Activated CD4-positive, alpha-beta T cell treated with anti-CD3 and anti-CD28 coated beads, Interleukin-2, amount 10 ng/mL, durations not matched to agents 24 days and 14 days (primary cell): ENCODE measurements around the gene RTP3. TPM values are rescaled to one million over a fixed set of nuclear protein-coding genes. Genes with fewer than 3 reads are reported as not detected.

Source experiments
- DNase-seq: peaks from one replicate; pipeline ENCODE4 v3.0.0; 2022
- H3K27ac Mint-ChIP-seq: one replicate; pipeline ENCODE4 v1.8.0; 2022; ENCODE audit warnings: mild to moderate bottlenecking, mixed read lengths
- H3K27me3 Mint-ChIP-seq: one replicate; pipeline ENCODE4 v1.8.0; 2022; ENCODE audit warnings: mixed read lengths
- H3K36me3 Mint-ChIP-seq: one replicate; pipeline ENCODE4 v1.8.0; 2022; ENCODE audit warnings: low read depth, mild to moderate bottlenecking, mixed read lengths
- H3K4me1 Mint-ChIP-seq: one replicate; pipeline ENCODE4 v1.8.0; 2021; ENCODE audit warnings: mixed read lengths
- H3K4me3 Mint-ChIP-seq: one replicate; pipeline ENCODE4 v1.8.0; 2022; ENCODE audit warnings: mild to moderate bottlenecking, moderate library complexity, mixed read lengths
- H3K9me3 Mint-ChIP-seq: one replicate; pipeline ENCODE4 v1.8.0; 2021; ENCODE audit warnings: mixed read lengths
- intact Hi-C: fragments of 100-400 bp; cut with micrococcal nuclease; formaldehyde crosslinking; loops from one replicate; pipeline ENCODE4 v1.15.1; 2023
- total RNA-seq: library from RNA; stranded (reverse); gene quantifications from 2 replicates; pipeline ENCODE4 v1.2.3, GENCODE V29; 2022

RTP3 gene
- total RNA-seq, 1 donor from 2014 or later, result not detected

DNA sequence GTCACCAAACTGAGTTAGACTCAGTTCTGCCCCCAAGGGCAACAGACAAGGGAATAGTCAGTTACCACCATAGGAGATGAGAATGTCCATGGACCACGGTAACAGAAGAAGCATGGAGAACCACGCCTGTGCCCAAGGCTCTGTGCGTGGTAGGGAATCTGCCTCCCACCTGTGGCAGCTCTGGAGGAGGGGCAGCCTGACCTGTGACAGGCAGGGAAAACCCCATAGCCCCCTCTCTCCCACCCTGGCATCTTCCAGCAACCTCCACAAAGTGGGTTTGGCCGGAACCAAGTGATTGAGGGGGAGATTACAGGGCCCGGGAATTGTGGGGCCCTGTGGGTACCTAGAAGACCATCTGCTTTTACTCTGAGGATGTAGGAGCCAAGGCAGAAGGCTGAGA lies 18.8 kb upstream of the RTP3 start:
- no peak for DNase-seq
- peaks cover 2% of the 10 kb centered on the region for H3K36me3 Mint-ChIP-seq
- intact Hi-C loops, result no loop called here
- no peaks in the 10 kb centered on the region for H3K4me1 Mint-ChIP-seq
- peaks cover 13% of the 10 kb centered on the region for H3K9me3 Mint-ChIP-seq
- H3K4me3 Mint-ChIP-seq, result no peak overlapping the region
- peaks cover 47% of the 10 kb centered on the region for H3K27me3 Mint-ChIP-seq
- no peak overlapping the region for H3K27ac Mint-ChIP-seq

GRCh38 chr3:46479696-46480095 lies 18.1 kb upstream of the RTP3 start:
- peaks cover 9% of the 10 kb centered on the region for H3K9me3 Mint-ChIP-seq
- no peak overlapping the region for H3K27ac Mint-ChIP-seq
- peaks cover 42% of the 10 kb centered on the region for H3K27me3 Mint-ChIP-seq
- DNase-seq, result no peak
- H3K4me3 Mint-ChIP-seq, result no peak overlapping the region
- H3K4me1 Mint-ChIP-seq, result no peaks in the 10 kb centered on the region
- H3K36me3 Mint-ChIP-seq, result no peaks in the 10 kb centered on the region
- intact Hi-C loops, result loop anchor here (10.0 kb wide), 1 partner anchor 425 kb away; no protein-coding TSS in a partner anchor

DNA sequence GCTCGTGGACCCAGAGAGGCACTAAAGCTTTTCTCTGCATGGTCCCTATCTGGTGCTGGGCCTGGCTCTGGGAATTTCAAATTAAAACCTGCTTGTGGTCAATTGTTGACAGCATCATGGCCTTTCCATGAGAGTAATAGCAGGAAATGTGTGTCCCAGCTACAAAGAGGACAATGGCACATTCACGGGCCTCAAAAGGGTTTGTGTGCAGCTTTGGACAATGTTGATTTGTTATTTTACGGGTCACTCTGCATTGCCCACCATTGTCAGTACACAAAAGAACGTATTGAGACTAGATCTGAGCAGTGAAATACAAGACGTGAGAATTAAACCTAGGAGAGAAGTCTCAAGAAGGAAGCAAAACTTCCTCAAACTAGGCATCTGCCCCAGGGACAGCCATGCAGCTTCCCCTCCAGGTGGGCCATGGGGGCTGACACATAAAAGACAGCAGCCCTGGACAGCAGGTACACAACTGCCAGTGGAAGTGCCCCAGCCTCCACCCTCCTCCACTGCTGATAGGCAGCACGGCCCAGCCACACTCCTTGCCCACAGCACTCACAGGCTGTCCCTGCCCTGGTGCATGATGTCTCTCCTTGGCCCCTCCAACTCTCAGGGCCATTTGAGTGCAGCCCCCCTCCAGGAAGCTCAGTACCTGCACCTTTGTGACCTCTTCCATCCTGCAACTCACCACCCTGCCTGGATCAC lies 17.1 kb upstream of the RTP3 start:
- no peaks in the 10 kb centered on the region for H3K4me1 Mint-ChIP-seq
- H3K9me3 Mint-ChIP-seq, result no peaks in the 10 kb centered on the region
- H3K27me3 Mint-ChIP-seq, result peaks cover 32% of the 10 kb centered on the region
- no peak overlapping the region for H3K27ac Mint-ChIP-seq
- intact Hi-C loops, result loop anchor here (10.0 kb wide), 1 partner anchor 424 kb away; no protein-coding TSS in a partner anchor
- H3K36me3 Mint-ChIP-seq, result no peaks in the 10 kb centered on the region
- no peak overlapping the region for H3K4me3 Mint-ChIP-seq
- no peak for DNase-seq

GRCh38 chr3:46481636-46482035 lies 16.1 kb upstream of the RTP3 start:
- Mint-ChIP-seq H3K9me3 (no peaks in the 10 kb centered on the region), H3K27ac (no peak overlapping the region), H3K36me3 (no peaks in the 10 kb centered on the region), H3K4me3 (no peak overlapping the region), H3K27me3 (peaks cover 29% of the 10 kb centered on the region), H3K4me1 (no peaks in the 10 kb centered on the region)
- intact Hi-C loops, result loop anchor here (10.0 kb wide), 1 partner anchor 423 kb away; no protein-coding TSS in a partner anchor
- no peak for DNase-seq

DNA sequence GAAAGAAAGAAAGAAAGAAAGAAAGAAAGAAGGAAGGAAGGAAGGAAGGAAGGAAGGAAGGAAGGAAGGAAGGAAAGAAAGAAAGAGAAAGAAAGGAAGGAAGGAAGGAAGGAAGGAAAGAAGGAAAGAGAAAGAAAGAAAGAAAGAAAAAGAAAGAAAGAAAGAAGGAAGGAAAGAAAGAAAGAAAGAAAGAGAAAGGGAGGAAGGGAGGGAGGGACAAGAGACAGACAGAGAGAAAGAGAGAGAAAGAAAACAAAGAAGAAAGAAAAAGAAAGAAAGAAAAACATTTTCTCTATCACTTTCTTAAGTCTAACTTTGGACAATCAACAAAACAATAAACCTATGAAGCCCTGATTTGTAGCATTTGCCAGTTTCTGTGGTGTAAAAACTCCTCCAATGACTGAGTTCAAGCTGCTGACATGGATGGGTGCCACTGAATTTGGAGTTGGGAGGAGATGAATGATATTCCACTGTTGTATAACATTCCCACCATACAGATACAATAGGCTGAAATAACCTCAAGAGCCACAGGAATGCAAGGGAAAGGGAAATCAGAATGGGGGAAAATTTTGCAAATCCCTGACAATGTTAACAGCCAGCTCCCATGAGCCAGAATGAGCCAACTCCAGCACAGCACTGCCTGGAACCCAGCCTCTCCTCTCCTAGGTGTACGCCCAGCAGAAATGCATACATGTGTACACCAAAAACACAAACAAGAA lies 15.0 kb upstream of the RTP3 start:
- intact Hi-C loops, result loop anchor here (10.0 kb wide), 1 partner anchor 422 kb away; no protein-coding TSS in a partner anchor
- no peaks in the 10 kb centered on the region for H3K9me3 Mint-ChIP-seq
- H3K4me3 Mint-ChIP-seq, result no peak overlapping the region

GRCh38 chr3:46483825-46484224 lies 14.0 kb upstream of the RTP3 start:
- Mint-ChIP-seq H3K27me3 (peaks cover 31% of the 10 kb centered on the region), H3K9me3 (no peaks in the 10 kb centered on the region), H3K4me3 (no peak overlapping the region), H3K36me3 (no peaks in the 10 kb centered on the region), H3K27ac (no peak overlapping the region), H3K4me1 (peaks cover 4% of the 10 kb centered on the region)
- DNase-seq, result no peak
- intact Hi-C loops, result loop anchor here (10.0 kb wide), 1 partner anchor 421 kb away; no protein-coding TSS in a partner anchor

More for the DNA sequence above, 15.0 kb upstream of the RTP3 start:
- DNase-seq, result no peak
- Mint-ChIP-seq H3K4me1 (no peaks in the 10 kb centered on the region), H3K36me3 (no peaks in the 10 kb centered on the region), H3K27ac (no peak overlapping the region), H3K27me3 (peaks cover 31% of the 10 kb centered on the region)

DNA sequence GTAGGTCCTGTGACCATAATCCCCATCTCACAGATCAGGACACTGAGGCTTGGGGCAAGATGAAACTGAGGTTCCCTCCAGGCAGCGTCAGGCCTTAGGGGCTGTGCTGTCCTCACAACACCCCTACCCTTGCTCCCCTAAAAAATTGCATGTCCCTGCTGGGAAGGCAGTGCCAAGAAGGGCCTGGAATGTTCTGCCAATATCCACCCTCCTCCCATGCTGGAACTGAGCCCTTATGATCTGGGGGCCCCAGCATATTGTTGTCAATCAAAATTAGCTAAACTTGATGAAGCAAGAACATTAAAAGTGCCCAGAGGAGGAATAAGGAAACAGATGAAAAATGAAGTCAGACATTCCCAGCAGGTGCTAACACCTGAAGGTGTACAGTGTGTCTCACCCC lies 13.4 kb upstream of the RTP3 start:
- no peak for DNase-seq
- Mint-ChIP-seq H3K36me3 (no peaks in the 10 kb centered on the region), H3K9me3 (no peaks in the 10 kb centered on the region), H3K4me3 (no peak overlapping the region), H3K27me3 (peaks cover 31% of the 10 kb centered on the region), H3K27ac (no peak overlapping the region), H3K4me1 (peaks cover 9% of the 10 kb centered on the region)
- intact Hi-C loops, result loop anchor here (10.0 kb wide), 1 partner anchor 420 kb away; no protein-coding TSS in a partner anchor

- intact Hi-C loops, result loop anchor here (10.0 kb wide), 1 partner anchor 420 kb away; no protein-coding TSS in a partner anchor
- Mint-ChIP-seq H3K4me1 (peaks cover 9% of the 10 kb centered on the region), H3K9me3 (no peaks in the 10 kb centered on the region), H3K36me3 (no peaks in the 10 kb centered on the region), H3K27ac (no peak overlapping the region), H3K27me3 (peaks cover 30% of the 10 kb centered on the region), H3K4me3 (no peak overlapping the region)
- no peak for DNase-seq
These were observed 12.6 kb upstream of the RTP3 start for GRCh38 chr3:46484911-46485778.

GRCh38 chr3:46485779-46486175 lies 12.0 kb upstream of the RTP3 start:
- H3K4me1 Mint-ChIP-seq, result peaks cover 9% of the 10 kb centered on the region
- H3K27ac Mint-ChIP-seq, result no peak overlapping the region
- H3K36me3 Mint-ChIP-seq, result no peaks in the 10 kb centered on the region
- intact Hi-C loops, result loop anchor here (10.0 kb wide), 1 partner anchor 419 kb away; no protein-coding TSS in a partner anchor
- no peak for DNase-seq
- no peaks in the 10 kb centered on the region for H3K9me3 Mint-ChIP-seq
- peaks cover 24% of the 10 kb centered on the region for H3K27me3 Mint-ChIP-seq
- no peak overlapping the region for H3K4me3 Mint-ChIP-seq

DNA sequence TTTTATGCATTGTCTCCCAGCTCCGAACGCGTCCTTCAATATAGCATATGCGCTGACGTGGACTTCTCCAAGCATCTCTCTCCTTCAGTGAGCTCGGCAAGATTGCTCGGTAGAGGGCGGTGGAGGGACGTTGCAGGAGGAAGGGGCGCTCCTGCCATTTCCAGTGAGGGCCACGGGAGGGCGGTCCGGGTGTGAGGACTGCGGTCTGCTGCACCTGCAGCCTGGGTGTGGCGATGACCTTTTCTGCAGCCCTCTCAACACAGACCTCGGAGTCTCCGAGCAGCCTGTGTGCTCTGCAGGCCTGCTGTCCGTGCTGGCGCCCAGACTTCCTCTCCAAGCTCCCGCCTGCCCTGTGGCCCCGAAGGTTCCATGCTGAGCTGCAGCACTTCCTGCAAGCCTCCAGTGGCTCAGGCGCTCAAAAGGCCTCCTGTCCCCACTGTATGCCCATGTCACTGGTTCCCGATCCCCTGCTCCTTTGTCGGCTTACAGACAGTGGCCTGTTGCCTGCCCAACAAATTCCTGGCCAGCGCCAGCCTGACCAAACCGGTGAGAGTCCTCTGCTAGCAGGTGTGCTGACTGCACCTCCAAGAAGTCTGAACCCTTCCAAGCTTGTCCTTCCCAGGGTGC lies 8.9 kb upstream of the RTP3 start:
- H3K4me1 Mint-ChIP-seq, result peaks cover 9% of the 10 kb centered on the region
- H3K36me3 Mint-ChIP-seq, result no peaks in the 10 kb centered on the region
- H3K27ac Mint-ChIP-seq, result no peak overlapping the region
- H3K9me3 Mint-ChIP-seq, result no peaks in the 10 kb centered on the region
- intact Hi-C loops, result loop anchor here (1.0 to 10.0 kb wide), 3 partner anchors 69 to 416 kb away; no protein-coding TSS in a partner anchor
- H3K27me3 Mint-ChIP-seq, result peaks cover 21% of the 10 kb centered on the region
- peak; percentile 97 for DNase-seq
- peak overlapping the region; percentile 61 for H3K4me3 Mint-ChIP-seq

GRCh38 chr3:46489381-46489780 lies 8.4 kb upstream of the RTP3 start:
- no peak for DNase-seq
- intact Hi-C loops, result loop anchor here (10.0 kb wide), 1 partner anchor 415 kb away; no protein-coding TSS in a partner anchor
- H3K36me3 Mint-ChIP-seq, result no peaks in the 10 kb centered on the region
- peaks cover 9% of the 10 kb centered on the region for H3K4me1 Mint-ChIP-seq
- peaks cover 21% of the 10 kb centered on the region for H3K27me3 Mint-ChIP-seq
- no peak overlapping the region for H3K27ac Mint-ChIP-seq
- H3K4me3 Mint-ChIP-seq, result peak overlapping the region; percentile 61
- H3K9me3 Mint-ChIP-seq, result no peaks in the 10 kb centered on the region

DNA sequence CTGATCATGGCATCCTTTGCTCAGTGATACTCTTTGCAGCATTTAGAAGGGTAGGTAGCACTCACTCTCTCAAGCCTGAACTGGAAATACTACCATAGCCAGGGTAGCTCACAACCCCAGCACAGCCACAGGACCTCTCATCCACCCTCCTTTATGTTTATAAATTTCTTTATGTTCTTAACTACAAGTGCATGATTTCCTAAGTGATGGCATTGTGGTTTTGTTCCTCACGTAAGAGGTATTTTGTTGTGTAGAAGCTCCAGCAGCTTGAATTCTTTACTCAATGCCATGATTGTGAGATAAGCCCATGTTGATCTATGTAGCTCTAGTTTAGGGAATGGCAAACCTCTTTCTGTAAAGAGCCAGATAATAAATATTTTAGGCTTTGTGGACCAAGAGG lies 7.9 kb upstream of the RTP3 start:
- no peak overlapping the region for H3K27ac Mint-ChIP-seq
- H3K36me3 Mint-ChIP-seq, result no peaks in the 10 kb centered on the region
- DNase-seq, result no peak
- intact Hi-C loops, result loop anchor here (10.0 kb wide), 1 partner anchor 415 kb away; no protein-coding TSS in a partner anchor
- peaks cover 21% of the 10 kb centered on the region for H3K27me3 Mint-ChIP-seq
- peaks cover 9% of the 10 kb centered on the region for H3K4me1 Mint-ChIP-seq
- H3K4me3 Mint-ChIP-seq, result no peak overlapping the region
- no peaks in the 10 kb centered on the region for H3K9me3 Mint-ChIP-seq
